ENCODE results near the gene PRICKLE2.

The PRICKLE2 gene

GRCh38 chr3:64079369-64080150 is 145.7 kb downstream of the PRICKLE2 start:
- no peak for DNase-seq (ENCODE audit: low read depth in 3 of 3, low spot score in 1 of 3)

GRCh38 chr3:64078966-64079365 is 146.3 kb downstream of the PRICKLE2 start:
- no peak for DNase-seq (ENCODE audit: low read depth in 3 of 3, low spot score in 1 of 3)

- DNase-seq (ENCODE audit: low read depth in 3 of 3, low spot score in 1 of 3): no peak
Measured at GRCh38 chr3:64074895-64075679, 150.2 kb downstream of the PRICKLE2 start.

- DNase-seq (ENCODE audit: low read depth in 3 of 3, low spot score in 1 of 3): no peak
Measured at GRCh38 chr3:64074060-64074459, 151.2 kb downstream of the PRICKLE2 start.

GRCh38 chr3:64073158-64073761 is 152.0 kb downstream of the PRICKLE2 start:
- no peak for DNase-seq (ENCODE audit: low read depth in 3 of 3, low spot score in 1 of 3)

- DNase-seq (ENCODE audit: low read depth in 3 of 3, low spot score in 1 of 3): no peak
Measured at GRCh38 chr3:64072126-64072525, 153.1 kb downstream of the PRICKLE2 start.

GRCh38 chr3:64070704-64071103 is 154.6 kb downstream of the PRICKLE2 start:
- no peak for DNase-seq (ENCODE audit: low read depth in 3 of 3, low spot score in 1 of 3)

GRCh38 chr3:64067506-64068346 is 157.5 kb downstream of the PRICKLE2 start:
- DNase-seq (ENCODE audit: low read depth in 3 of 3, low spot score in 1 of 3): no peak

- no peak for DNase-seq (ENCODE audit: low read depth in 3 of 3, low spot score in 1 of 3)
Measured at GRCh38 chr3:64064804-64065203, 160.5 kb downstream of the PRICKLE2 start.

GRCh38 chr3:64063983-64064438 is 161.3 kb downstream of the PRICKLE2 start:
- no peak for DNase-seq (ENCODE audit: low read depth in 3 of 3, low spot score in 1 of 3)

- no peak for DNase-seq (ENCODE audit: low read depth in 3 of 3, low spot score in 1 of 3)
Measured at GRCh38 chr3:64063207-64063982, 161.9 kb downstream of the PRICKLE2 start.

- DNase-seq (ENCODE audit: low read depth in 3 of 3, low spot score in 1 of 3): no peak
Measured at GRCh38 chr3:64061628-64062027, 163.6 kb downstream of the PRICKLE2 start.

GRCh38 chr3:64059484-64060175 is 165.6 kb downstream of the PRICKLE2 start:
- no peak for DNase-seq (ENCODE audit: low read depth in 3 of 3, low spot score in 1 of 3)

- DNase-seq (ENCODE audit: low read depth in 3 of 3, low spot score in 1 of 3): no peak
Measured at GRCh38 chr3:64058566-64058965, 166.7 kb downstream of the PRICKLE2 start.

- DNase-seq (ENCODE audit: low read depth in 3 of 3, low spot score in 1 of 3): no peak
Measured at GRCh38 chr3:64057231-64057630, 168.0 kb downstream of the PRICKLE2 start.

GRCh38 chr3:64056606-64057180 is 168.6 kb downstream of the PRICKLE2 start:
- no peak for DNase-seq (ENCODE audit: low read depth in 3 of 3, low spot score in 1 of 3)

- no peak for DNase-seq (ENCODE audit: low read depth in 3 of 3, low spot score in 1 of 3)
Measured at GRCh38 chr3:64055076-64055475, 170.2 kb downstream of the PRICKLE2 start.

GRCh38 chr3:64054488-64054887 is 170.8 kb downstream of the PRICKLE2 start:
- DNase-seq (ENCODE audit: low read depth in 3 of 3, low spot score in 1 of 3): no peak

- no peak for DNase-seq (ENCODE audit: low read depth in 3 of 3, low spot score in 1 of 3)
Measured at GRCh38 chr3:64053581-64053980, 171.7 kb downstream of the PRICKLE2 start.

Data from stimulated activated CD4-positive, alpha-beta T cell treated with anti-CD3 and anti-CD28 coated beads, TNF-alpha, amount 100 ng/mL, for 1 hour (primary cell).